Measurements from ENCODE around the gene CCNL1. TPM values are rescaled to one million over a fixed set of nuclear protein-coding genes. Genes with fewer than 3 reads are reported as not detected.

The CCNL1 gene
- total RNA-seq, 1 donor from 2014 or later, result 116 TPM

- no peak overlapping the region for H3K27ac Mint-ChIP-seq (ENCODE audit: unreplicated experiment)
- peaks cover 23% of the 10 kb centered on the region for H3K4me1 Mint-ChIP-seq (ENCODE audit: unreplicated experiment)
- DNase-seq (ENCODE audit: extremely low spot score, unreplicated experiment), result no peak
- TF ChIP-seq, protein P1, sequence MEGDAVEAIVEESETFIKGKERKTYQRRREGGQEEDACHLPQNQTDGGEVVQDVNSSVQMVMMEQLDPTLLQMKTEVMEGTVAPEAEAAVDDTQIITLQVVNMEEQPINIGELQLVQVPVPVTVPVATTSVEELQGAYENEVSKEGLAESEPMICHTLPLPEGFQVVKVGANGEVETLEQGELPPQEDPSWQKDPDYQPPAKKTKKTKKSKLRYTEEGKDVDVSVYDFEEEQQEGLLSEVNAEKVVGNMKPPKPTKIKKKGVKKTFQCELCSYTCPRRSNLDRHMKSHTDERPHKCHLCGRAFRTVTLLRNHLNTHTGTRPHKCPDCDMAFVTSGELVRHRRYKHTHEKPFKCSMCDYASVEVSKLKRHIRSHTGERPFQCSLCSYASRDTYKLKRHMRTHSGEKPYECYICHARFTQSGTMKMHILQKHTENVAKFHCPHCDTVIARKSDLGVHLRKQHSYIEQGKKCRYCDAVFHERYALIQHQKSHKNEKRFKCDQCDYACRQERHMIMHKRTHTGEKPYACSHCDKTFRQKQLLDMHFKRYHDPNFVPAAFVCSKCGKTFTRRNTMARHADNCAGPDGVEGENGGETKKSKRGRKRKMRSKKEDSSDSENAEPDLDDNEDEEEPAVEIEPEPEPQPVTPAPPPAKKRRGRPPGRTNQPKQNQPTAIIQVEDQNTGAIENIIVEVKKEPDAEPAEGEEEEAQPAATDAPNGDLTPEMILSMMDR (IDR thresholded peaks at IDR 0.05), result no peak
- peaks cover 83% of the 10 kb centered on the region for H3K36me3 Mint-ChIP-seq (ENCODE audit: unreplicated experiment)
- no peak overlapping the region for H3K4me3 Mint-ChIP-seq (ENCODE audit: unreplicated experiment)
- no peaks in the 10 kb centered on the region for H3K27me3 Mint-ChIP-seq (ENCODE audit: unreplicated experiment)
- no peaks in the 10 kb centered on the region for H3K9me3 Mint-ChIP-seq (ENCODE audit: unreplicated experiment)
Observed at GRCh38 chr3:157151627-157152026, 8.3 kb downstream of the CCNL1 start.

DNA sequence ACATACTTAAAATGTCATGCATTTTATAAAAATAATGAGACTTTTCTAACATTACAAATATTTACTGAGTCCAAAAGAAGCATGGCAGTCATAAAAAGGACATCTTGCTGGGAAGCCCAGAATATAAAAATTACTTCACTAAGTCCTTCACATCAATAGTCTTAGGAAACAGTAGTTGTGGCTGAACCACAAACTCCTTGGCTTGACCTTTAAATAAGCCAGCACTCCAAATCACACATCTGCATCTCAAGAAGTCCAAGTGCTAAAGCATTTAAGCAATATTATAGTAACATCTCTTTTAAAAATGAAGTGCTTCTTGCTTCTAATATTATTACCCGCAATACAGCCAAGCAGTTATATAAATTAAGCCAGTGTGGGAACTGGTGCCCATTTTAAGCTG is 8.8 kb downstream of the CCNL1 start:
- H3K4me1 Mint-ChIP-seq (ENCODE audit: unreplicated experiment), result peaks cover 18% of the 10 kb centered on the region
- TF ChIP-seq, protein P1 (IDR thresholded peaks at IDR 0.05), result no peak
- no peaks in the 10 kb centered on the region for H3K9me3 Mint-ChIP-seq (ENCODE audit: unreplicated experiment)
- H3K4me3 Mint-ChIP-seq (ENCODE audit: unreplicated experiment), result no peak overlapping the region
- peaks cover 80% of the 10 kb centered on the region for H3K36me3 Mint-ChIP-seq (ENCODE audit: unreplicated experiment)
- no peak overlapping the region for H3K27ac Mint-ChIP-seq (ENCODE audit: unreplicated experiment)
- no peak for DNase-seq (ENCODE audit: extremely low spot score, unreplicated experiment)
- H3K27me3 Mint-ChIP-seq (ENCODE audit: unreplicated experiment), result no peaks in the 10 kb centered on the region

GRCh38 chr3:157149136-157149696 is 10.7 kb downstream of the CCNL1 start:
- no peaks in the 10 kb centered on the region for H3K9me3 Mint-ChIP-seq (ENCODE audit: unreplicated experiment)
- no peaks in the 10 kb centered on the region for H3K27me3 Mint-ChIP-seq (ENCODE audit: unreplicated experiment)
- no peak for DNase-seq (ENCODE audit: extremely low spot score, unreplicated experiment)
- H3K4me3 Mint-ChIP-seq (ENCODE audit: unreplicated experiment), result no peak overlapping the region
- TF ChIP-seq, protein P1 (IDR thresholded peaks at IDR 0.05), result no peak
- peaks cover 2% of the 10 kb centered on the region for H3K4me1 Mint-ChIP-seq (ENCODE audit: unreplicated experiment)
- H3K36me3 Mint-ChIP-seq (ENCODE audit: unreplicated experiment), result peaks cover 79% of the 10 kb centered on the region
- H3K27ac Mint-ChIP-seq (ENCODE audit: unreplicated experiment), result no peak overlapping the region

DNA sequence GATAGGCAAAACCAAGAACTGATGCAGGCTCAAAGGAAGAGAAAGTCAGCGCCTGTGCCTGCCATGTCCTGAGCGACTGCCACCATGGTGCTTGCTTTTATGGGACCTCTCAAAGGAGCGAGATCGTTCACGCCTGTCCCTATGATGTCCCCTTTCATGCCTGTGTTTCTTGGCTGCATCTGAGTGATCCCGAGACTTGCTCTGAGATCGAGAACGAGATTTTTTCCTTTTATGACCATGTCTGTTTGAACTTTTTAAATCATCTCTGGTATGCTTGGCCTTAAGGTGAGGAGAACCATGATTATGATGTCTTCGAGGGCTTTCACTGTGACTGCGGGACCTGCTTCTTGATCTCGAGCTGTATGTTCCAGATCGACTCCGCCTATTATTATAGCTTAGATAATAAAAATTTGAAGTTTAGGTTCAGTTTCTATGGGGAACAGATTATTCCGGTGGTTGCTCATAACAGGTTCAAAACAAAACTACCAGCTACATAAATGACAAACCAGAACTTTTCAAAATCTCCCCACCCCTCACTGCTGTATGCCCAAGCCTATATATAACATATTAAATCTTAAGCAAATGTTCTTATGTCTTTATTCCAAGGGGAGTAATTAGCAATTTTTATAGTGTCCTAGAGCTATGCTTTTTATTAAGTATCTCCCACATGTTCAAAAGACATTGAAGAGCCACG is 11.6 kb downstream of the CCNL1 start:
- no peak overlapping the region for H3K27ac Mint-ChIP-seq (ENCODE audit: unreplicated experiment)
- no peak overlapping the region for H3K4me3 Mint-ChIP-seq (ENCODE audit: unreplicated experiment)
- H3K36me3 Mint-ChIP-seq (ENCODE audit: unreplicated experiment), result peaks cover 80% of the 10 kb centered on the region
- DNase-seq (ENCODE audit: extremely low spot score, unreplicated experiment), result no peak
- no peaks in the 10 kb centered on the region for H3K4me1 Mint-ChIP-seq (ENCODE audit: unreplicated experiment)
- TF ChIP-seq, protein P1 (IDR thresholded peaks at IDR 0.05), result no peak
- H3K9me3 Mint-ChIP-seq (ENCODE audit: unreplicated experiment), result no peaks in the 10 kb centered on the region
- no peaks in the 10 kb centered on the region for H3K27me3 Mint-ChIP-seq (ENCODE audit: unreplicated experiment)

DNA sequence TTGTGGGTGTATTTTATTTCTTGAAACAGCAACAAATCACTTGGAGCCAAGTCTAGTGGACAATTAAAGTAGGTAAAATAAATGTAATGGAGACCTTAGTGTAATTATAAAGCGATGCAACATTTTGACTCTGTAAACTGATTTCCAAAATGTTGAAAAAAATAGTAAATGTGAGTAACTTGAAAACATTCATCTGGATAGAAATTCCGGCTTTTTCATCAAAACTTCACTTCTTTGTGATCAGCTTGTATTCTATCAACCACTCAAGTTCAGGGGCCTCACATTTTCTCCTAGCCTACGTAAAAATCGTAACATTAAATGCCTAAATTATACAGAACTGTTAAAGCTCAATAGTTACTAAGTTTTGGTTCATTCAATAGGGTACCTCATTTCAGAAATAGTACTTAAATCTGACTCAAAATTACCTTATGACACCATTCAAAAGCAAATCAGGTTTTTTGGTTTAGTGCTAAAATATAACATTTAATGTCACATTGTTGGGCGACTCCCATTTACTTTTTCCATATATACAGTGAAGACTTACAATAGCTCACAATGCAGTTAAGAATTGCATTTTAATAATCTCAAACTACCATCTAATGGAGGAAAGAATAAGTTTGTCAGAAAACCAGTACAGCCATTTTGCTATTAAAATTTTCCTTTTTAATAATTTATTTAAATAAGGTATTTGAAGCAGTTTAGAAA is 12.7 kb downstream of the CCNL1 start:
- no peak overlapping the region for H3K27ac Mint-ChIP-seq (ENCODE audit: unreplicated experiment)
- H3K36me3 Mint-ChIP-seq (ENCODE audit: unreplicated experiment), result peaks cover 79% of the 10 kb centered on the region
- no peaks in the 10 kb centered on the region for H3K9me3 Mint-ChIP-seq (ENCODE audit: unreplicated experiment)
- H3K27me3 Mint-ChIP-seq (ENCODE audit: unreplicated experiment), result no peaks in the 10 kb centered on the region
- DNase-seq (ENCODE audit: extremely low spot score, unreplicated experiment), result no peak
- no peaks in the 10 kb centered on the region for H3K4me1 Mint-ChIP-seq (ENCODE audit: unreplicated experiment)
- no peak overlapping the region for H3K4me3 Mint-ChIP-seq (ENCODE audit: unreplicated experiment)
- TF ChIP-seq, protein P1 (IDR thresholded peaks at IDR 0.05), result no peak
